ENCODE data around the gene SMIM11.
"Not testable (repeated sequence)": the region's sequence is repeated elsewhere in the genome, so short reads cannot be mapped to it uniquely, and the experiment has no call there.

Gene SMIM11

GRCh38 chr21:34374940-34375618 lies at the start of gene SMIM11:
SMIM11 (plus strand) TSS chr21:34375507; CDS start chr21:34379505, 3,998 bp downstream.
- not testable (repeated sequence) for DNase-seq (ENCODE audit: low read depth)

GRCh38 chr21:34330055-34330454 lies 45.3 kb upstream of the SMIM11 start:
- DNase-seq (ENCODE audit: low read depth), result no peak

GRCh38 chr21:34331726-34332125 lies 43.6 kb upstream of the SMIM11 start:
- no peak for DNase-seq (ENCODE audit: low read depth)

GRCh38 chr21:34332347-34332746 lies 43.0 kb upstream of the SMIM11 start:
- DNase-seq (ENCODE audit: low read depth), result no peak

GRCh38 chr21:34333121-34333739 lies 42.1 kb upstream of the SMIM11 start:
- DNase-seq (ENCODE audit: low read depth), result peak; percentile 28

GRCh38 chr21:34335316-34335715 lies 40.0 kb upstream of the SMIM11 start:
- DNase-seq (ENCODE audit: low read depth), result peak; percentile 84

GRCh38 chr21:34336245-34336644 lies 39.1 kb upstream of the SMIM11 start:
- peak; percentile 73 for DNase-seq (ENCODE audit: low read depth)

GRCh38 chr21:34336756-34337391 lies 38.4 kb upstream of the SMIM11 start:
- peak; percentile 90 for DNase-seq (ENCODE audit: low read depth)

- peak; percentile 38 for DNase-seq (ENCODE audit: low read depth)
These were observed 37.6 kb upstream of the SMIM11 start for GRCh38 chr21:34337741-34338140.

- DNase-seq (ENCODE audit: low read depth), result no peak
These were observed 37.1 kb upstream of the SMIM11 start for GRCh38 chr21:34338226-34338625.

- no peak for DNase-seq (ENCODE audit: low read depth)
These were observed 35.2 kb upstream of the SMIM11 start for GRCh38 chr21:34340061-34340460.

- no peak for DNase-seq (ENCODE audit: low read depth)
These were observed 32.8 kb upstream of the SMIM11 start for GRCh38 chr21:34342476-34342875.

GRCh38 chr21:34343347-34343746 lies 32.0 kb upstream of the SMIM11 start:
- DNase-seq (ENCODE audit: low read depth), result no peak

- no peak for DNase-seq (ENCODE audit: low read depth)
These were observed 31.4 kb upstream of the SMIM11 start for GRCh38 chr21:34343838-34344381.

- DNase-seq (ENCODE audit: low read depth), result peak; percentile 16
These were observed 30.7 kb upstream of the SMIM11 start for GRCh38 chr21:34344584-34344983.

- no peak for DNase-seq (ENCODE audit: low read depth)
These were observed 30.0 kb upstream of the SMIM11 start for GRCh38 chr21:34345091-34345871.

- peak; percentile 30 for DNase-seq (ENCODE audit: low read depth)
These were observed 29.4 kb upstream of the SMIM11 start for GRCh38 chr21:34345892-34346291.

GRCh38 chr21:34348890-34349519 lies 26.3 kb upstream of the SMIM11 start:
- DNase-seq (ENCODE audit: low read depth), result no peak

- peak; percentile 16 for DNase-seq (ENCODE audit: low read depth)
These were observed 23.5 kb upstream of the SMIM11 start for GRCh38 chr21:34351786-34352241.

- DNase-seq (ENCODE audit: low read depth), result no peak
These were observed 22.8 kb upstream of the SMIM11 start for GRCh38 chr21:34352556-34352955.

GRCh38 chr21:34353182-34353581 lies 22.1 kb upstream of the SMIM11 start:
- no peak for DNase-seq (ENCODE audit: low read depth)

- DNase-seq (ENCODE audit: low read depth), result no peak
These were observed 20.5 kb upstream of the SMIM11 start for GRCh38 chr21:34354836-34355235.

All from amniotic epithelial cell (primary cell).